Tibial nerve (tissue), 4 donors: ENCODE measurements around the gene ZC3HAV1L. TPM values are rescaled to one million over a fixed set of nuclear protein-coding genes. Genes with fewer than 3 reads are reported as not detected.

Source experiments
- DNase-seq, 2 donors: peaks; one replicate each; pipeline ENCODE4 v3.0.0-alpha.2; 2019; ENCODE audit warnings: low spot score in 2 of 2
- H3K27ac ChIP-seq, 4 donors: fragments of 200-600 bp; sonication (generic) in 3 of 4; one replicate each; pipeline ENCODE4 v1.5.1; 2017 to 2019; ENCODE audit warnings: mild to moderate bottlenecking in 1 of 4
- H3K27me3 ChIP-seq, 2 donors: fragments of 200-600 bp; sonication (generic) in 1 of 2; one replicate each; pipeline versions ENCODE4 v1.5.1 to v1.6.0; 2017 to 2019
- H3K36me3 ChIP-seq, 3 donors: fragments of 200-600 bp; sonication (generic); one replicate each; pipeline ENCODE4 v1.5.1; 2018 to 2019
- H3K4me1 ChIP-seq, 4 donors: fragments of 200-600 bp; sonication (generic) in 3 of 4; one replicate each; pipeline ENCODE4 v1.5.1; 2017 to 2019
- H3K4me3 ChIP-seq, 4 donors: fragments of 200-600 bp; sonication (generic) in 3 of 4; one replicate each; pipeline ENCODE4 v1.5.1; 2017 to 2019; ENCODE audit warnings: mild to moderate bottlenecking in 1 of 4, moderate library complexity in 1 of 4
- H3K9me3 ChIP-seq, 4 donors: fragments of 200-600 bp; sonication (generic) in 3 of 4; one replicate each; pipeline ENCODE4 v1.5.1; 2017 to 2019
- EP300 ChIP-seq, 2 donors: sonication (generic); formaldehyde crosslinking; IDR thresholded peaks; one replicate each; pipeline ENCODE4 v1.6.1; 2017; ENCODE audit warnings: antibody characterized with exemption in 2 of 2, mild to moderate bottlenecking in 1 of 2
- POLR2A ChIP-seq, 2 donors: fragments of 450-650 bp; IDR thresholded peaks; one replicate each; pipeline ENCODE4 v1.6.1; 2017; ENCODE audit warnings: antibody characterized with exemption in 2 of 2, mild to moderate bottlenecking in 2 of 2, moderate library complexity in 2 of 2
- WGBS, 2 donors: methylation state at CpG; one replicate each; pipeline ENCODE4 v1.1.5; 2018; 5-methylcytosine and 5-hydroxymethylcytosine counted together
- total RNA-seq, 4 donors: library from RNA; depleted of rRNA; stranded (reverse); fragments of >200 nt; gene quantifications; one replicate each; pipeline ENCODE4 v1.1.0, GENCODE V29; 2016
- TF ChIP-seq, protein P1 (sequence below), 5 experiments: fragments of 200-600 bp in 3 of 5; fragments of 450-650 bp in 2 of 5; sonication (generic) in 3 of 5; IDR thresholded peaks; one replicate each; pipeline ENCODE4 v1.5.1; 2016 to 2019; ENCODE audit warnings: antibody characterized with exemption in 5 of 5, mild to moderate bottlenecking in 3 of 5, moderate library complexity in 2 of 5

The ZC3HAV1L gene
- total RNA-seq, 4 donors from 2014 or later, result 36.9 to 68.8 (median 53.1) TPM

DNA sequence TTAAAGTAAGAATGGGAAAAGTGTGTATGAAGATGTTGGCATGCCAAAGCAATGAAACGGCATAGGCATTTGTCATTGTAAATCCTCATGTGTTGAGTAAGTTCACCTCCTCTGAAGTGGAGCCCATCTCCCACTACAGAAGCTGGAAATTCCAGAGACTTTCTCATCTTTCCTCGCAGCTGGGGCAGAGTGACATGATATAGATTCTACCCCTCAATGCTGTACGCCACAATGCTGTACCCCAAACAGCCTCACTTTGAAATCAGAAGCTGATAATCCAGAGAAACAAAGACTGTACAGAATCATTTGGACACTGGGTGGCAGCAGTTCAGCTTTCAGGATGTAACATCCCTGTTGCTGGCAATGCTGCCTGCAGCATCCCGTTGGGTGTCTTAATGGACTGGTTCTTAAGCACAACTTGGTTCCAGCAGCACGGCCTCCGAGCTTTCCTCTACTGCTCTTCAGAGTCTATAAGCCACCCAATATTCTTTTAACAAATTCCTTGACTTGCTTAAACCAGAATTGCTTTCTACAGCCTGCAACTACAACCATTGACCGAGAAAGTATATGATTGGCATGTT, 18.8 kb downstream of the ZC3HAV1L start:
- Histone ChIP-seq H3K9me3 (no peaks in the 10 kb centered on the region), H3K27ac (no peak overlapping the region), H3K4me3 (no peak overlapping the region), H3K4me1 (peaks cover 0 to 8% (median 0%) of the 10 kb centered on the region in 4 donors), H3K36me3 (peaks cover 0 to under 1% (median 0%) of the 10 kb centered on the region in 3 donors), H3K27me3 (no peaks in the 10 kb centered on the region)
- TF ChIP-seq POLR2A (IDR thresholded peaks at IDR 0.05), result no peak
- no peak for TF ChIP-seq EP300 (IDR thresholded peaks at IDR 0.05)
- TF ChIP-seq, protein P1, sequence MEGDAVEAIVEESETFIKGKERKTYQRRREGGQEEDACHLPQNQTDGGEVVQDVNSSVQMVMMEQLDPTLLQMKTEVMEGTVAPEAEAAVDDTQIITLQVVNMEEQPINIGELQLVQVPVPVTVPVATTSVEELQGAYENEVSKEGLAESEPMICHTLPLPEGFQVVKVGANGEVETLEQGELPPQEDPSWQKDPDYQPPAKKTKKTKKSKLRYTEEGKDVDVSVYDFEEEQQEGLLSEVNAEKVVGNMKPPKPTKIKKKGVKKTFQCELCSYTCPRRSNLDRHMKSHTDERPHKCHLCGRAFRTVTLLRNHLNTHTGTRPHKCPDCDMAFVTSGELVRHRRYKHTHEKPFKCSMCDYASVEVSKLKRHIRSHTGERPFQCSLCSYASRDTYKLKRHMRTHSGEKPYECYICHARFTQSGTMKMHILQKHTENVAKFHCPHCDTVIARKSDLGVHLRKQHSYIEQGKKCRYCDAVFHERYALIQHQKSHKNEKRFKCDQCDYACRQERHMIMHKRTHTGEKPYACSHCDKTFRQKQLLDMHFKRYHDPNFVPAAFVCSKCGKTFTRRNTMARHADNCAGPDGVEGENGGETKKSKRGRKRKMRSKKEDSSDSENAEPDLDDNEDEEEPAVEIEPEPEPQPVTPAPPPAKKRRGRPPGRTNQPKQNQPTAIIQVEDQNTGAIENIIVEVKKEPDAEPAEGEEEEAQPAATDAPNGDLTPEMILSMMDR (IDR thresholded peaks at IDR 0.05), result peak; percentile 47 to 67 (median 51)
- WGBS, 2 donors, result 29 to 30% methylated on average over 7 of the region's 7 CpGs
- DNase-seq, result peak; percentile 33 to 72

DNA sequence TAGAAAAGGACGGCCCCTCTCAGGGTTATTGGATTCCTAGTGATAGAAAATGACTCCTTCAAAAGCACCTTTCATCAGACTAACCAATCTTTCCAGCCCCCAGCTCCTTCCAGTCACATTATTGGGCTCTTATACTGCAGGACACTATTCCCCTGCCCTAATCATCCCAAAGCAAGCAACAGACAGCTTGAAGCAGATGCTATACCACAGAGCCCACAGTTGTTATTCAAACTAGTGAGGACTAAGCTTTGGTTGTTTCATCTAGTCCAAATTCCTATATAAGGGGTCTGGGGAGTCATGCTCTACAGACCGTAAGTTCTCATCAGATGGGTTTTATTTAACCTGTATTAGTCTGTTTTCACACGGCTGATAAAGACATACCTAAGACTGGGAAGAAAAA, 24.5 kb downstream of the ZC3HAV1L start:
- Histone ChIP-seq H3K27ac (no peak overlapping the region), H3K4me3 (no peak overlapping the region), H3K27me3 (no peaks in the 10 kb centered on the region), H3K4me1 (no peaks in the 10 kb centered on the region), H3K36me3 (no peaks in the 10 kb centered on the region), H3K9me3 (no peaks in the 10 kb centered on the region)
- no peak for DNase-seq
- TF ChIP-seq POLR2A (IDR thresholded peaks at IDR 0.05) (no peak), EP300 (IDR thresholded peaks at IDR 0.05) (no peak)
- TF ChIP-seq, protein P1 (IDR thresholded peaks at IDR 0.05), result no peak
- WGBS, 2 donors, result 83 to 88% methylated on average over 3 of the region's 3 CpGs

DNA sequence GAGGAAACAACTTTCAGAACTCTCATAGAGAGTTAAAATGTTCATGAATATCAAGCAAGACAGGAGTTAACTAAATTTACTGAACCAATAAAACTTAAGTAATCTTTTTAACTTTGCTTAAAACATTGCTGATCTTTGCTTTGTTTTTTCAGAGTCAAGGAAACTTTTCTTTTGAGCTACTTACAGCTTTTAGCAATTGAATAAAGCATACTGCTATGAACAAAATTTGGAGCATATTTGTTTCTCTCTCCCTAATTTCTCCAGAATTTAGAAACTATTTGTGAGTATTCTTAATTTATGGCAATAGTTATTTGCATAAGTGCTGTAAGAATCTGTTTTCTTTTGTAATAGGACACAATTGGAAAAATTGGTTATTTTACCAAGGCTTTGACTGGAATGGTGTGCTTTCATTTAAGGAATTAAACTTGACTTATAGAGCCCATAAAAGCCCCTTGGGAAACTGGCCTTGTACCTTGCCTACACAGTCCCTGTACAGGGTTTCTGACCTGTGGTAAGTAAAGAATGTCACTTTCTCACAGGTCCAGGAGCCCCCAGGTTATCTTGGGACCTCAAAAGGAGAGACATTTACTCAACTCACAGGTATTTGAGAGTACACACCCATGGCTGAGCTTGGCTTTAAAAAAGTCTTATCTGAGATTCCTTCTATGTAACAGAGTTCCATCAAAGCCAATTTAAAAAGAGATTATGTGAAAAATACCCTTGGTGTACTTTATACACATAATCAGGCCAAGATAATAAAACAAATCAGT, 31.3 kb downstream of the ZC3HAV1L start:
- TF ChIP-seq EP300 (IDR thresholded peaks at IDR 0.05) (no peak), POLR2A (IDR thresholded peaks at IDR 0.05) (no peak)
- TF ChIP-seq, protein P1 (IDR thresholded peaks at IDR 0.05), result no peak
- peaks cover 0 to 17% (median 2%) of the 10 kb centered on the region in 4 donors for H3K9me3 ChIP-seq
- no peaks in the 10 kb centered on the region for H3K4me1 ChIP-seq
- no peak overlapping the region for H3K27ac ChIP-seq
- H3K4me3 ChIP-seq, result no peak overlapping the region
- no peaks in the 10 kb centered on the region for H3K27me3 ChIP-seq
- no peak for DNase-seq
- H3K36me3 ChIP-seq, result no peaks in the 10 kb centered on the region

DNA sequence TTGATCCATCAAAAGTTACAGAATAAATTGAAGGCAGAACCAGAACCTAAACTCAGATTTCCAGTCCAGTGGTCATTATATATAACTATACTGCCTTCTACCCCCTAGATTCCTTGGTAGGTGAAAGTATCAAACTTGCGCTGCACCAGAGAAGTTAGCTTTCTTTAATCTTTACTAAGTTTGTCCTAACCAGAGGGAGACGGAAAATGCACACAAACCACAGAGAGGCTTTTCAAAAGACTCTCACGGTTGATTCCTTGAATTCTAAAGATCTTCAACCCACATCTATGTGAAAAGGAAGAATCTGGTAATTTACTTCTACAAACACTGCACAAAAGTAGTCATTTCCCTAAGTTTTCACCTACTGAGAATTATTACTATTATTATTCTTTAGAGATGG, 36.4 kb downstream of the ZC3HAV1L start:
- TF ChIP-seq EP300 (IDR thresholded peaks at IDR 0.05), result no peak
- TF ChIP-seq, protein P1 (IDR thresholded peaks at IDR 0.05), result no peak
- TF ChIP-seq POLR2A (IDR thresholded peaks at IDR 0.05), result no peak
- Histone ChIP-seq H3K9me3 (peaks cover 0 to 11% (median 2%) of the 10 kb centered on the region in 4 donors), H3K27me3 (no peaks in the 10 kb centered on the region), H3K27ac (no peak overlapping the region), H3K4me3 (no peak overlapping the region), H3K36me3 (no peaks in the 10 kb centered on the region), H3K4me1 (no peaks in the 10 kb centered on the region)
- DNase-seq, result no peak
- WGBS, 2 donors, result 74 to 79% methylated on average over 3 of the region's 3 CpGs

DNA sequence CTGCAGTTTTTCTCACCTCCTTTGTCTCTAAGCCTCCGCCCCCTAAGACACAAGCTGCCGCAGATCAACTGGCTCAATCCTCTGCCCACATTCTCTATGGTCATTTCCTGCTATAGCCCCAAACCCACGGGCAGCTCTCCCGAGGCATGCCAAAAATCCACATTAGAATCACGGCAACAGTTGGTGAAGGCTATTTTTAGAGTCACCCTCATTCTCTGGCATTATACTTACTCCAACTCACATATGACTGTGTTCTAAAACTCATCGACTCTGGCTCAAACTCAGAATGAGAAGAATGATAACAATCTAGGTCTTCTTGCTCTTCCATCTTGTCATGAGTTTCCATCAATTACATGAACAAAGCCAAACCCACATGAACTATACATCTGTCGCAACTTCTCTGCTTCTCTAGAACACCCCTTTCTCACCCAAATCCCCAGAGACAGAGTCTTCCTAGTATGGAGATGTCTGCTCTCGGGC, 43.8 kb downstream of the ZC3HAV1L start:
- Histone ChIP-seq H3K4me1 (no peaks in the 10 kb centered on the region), H3K4me3 (no peak overlapping the region), H3K36me3 (no peaks in the 10 kb centered on the region), H3K27ac (no peak overlapping the region), H3K9me3 (peaks cover 0 to 11% (median 0%) of the 10 kb centered on the region in 4 donors), H3K27me3 (no peaks in the 10 kb centered on the region)
- 71 to 77% methylated on average over 8 of the region's 8 CpGs for WGBS, 2 donors
- TF ChIP-seq, protein P1 (IDR thresholded peaks at IDR 0.05), result no peak
- TF ChIP-seq EP300 (IDR thresholded peaks at IDR 0.05) (no peak), POLR2A (IDR thresholded peaks at IDR 0.05) (no peak)
- no peak for DNase-seq
